Measurements from ENCODE around the gene GIPC2.

Gene GIPC2

GRCh38 chr1:78096017-78096416 is 50.3 kb downstream of the GIPC2 start:
- Mint-ChIP-seq H3K27me3 (ENCODE audit: low read depth, poor library complexity) (peaks cover 3% of the 10 kb centered on the region), H3K4me3 (no peak overlapping the region), H3K4me1 (no peaks in the 10 kb centered on the region), H3K9me3 (no peaks in the 10 kb centered on the region), H3K27ac (no peak overlapping the region), H3K36me3 (ENCODE audit: low read depth) (no peaks in the 10 kb centered on the region)
- no peak for TF ChIP-seq CTCF (IDR thresholded peaks at IDR 0.05)
- DNase-seq: no peak

GRCh38 chr1:78096976-78097375 is 51.2 kb downstream of the GIPC2 start:
- no peak for DNase-seq
- TF ChIP-seq CTCF (IDR thresholded peaks at IDR 0.05): no peak
- no peaks in the 10 kb centered on the region for H3K27me3 Mint-ChIP-seq (ENCODE audit: low read depth, poor library complexity)
- H3K27ac Mint-ChIP-seq: no peak overlapping the region
- no peaks in the 10 kb centered on the region for H3K36me3 Mint-ChIP-seq (ENCODE audit: low read depth)
- H3K4me1 Mint-ChIP-seq: no peaks in the 10 kb centered on the region
- no peak overlapping the region for H3K4me3 Mint-ChIP-seq
- no peaks in the 10 kb centered on the region for H3K9me3 Mint-ChIP-seq

GRCh38 chr1:78101051-78101450 is 55.3 kb downstream of the GIPC2 start:
- H3K9me3 Mint-ChIP-seq: no peaks in the 10 kb centered on the region

GRCh38 chr1:78101514-78101913 is 55.7 kb downstream of the GIPC2 start:
- no peaks in the 10 kb centered on the region for H3K9me3 Mint-ChIP-seq
- H3K4me3 Mint-ChIP-seq: no peak overlapping the region
- no peaks in the 10 kb centered on the region for H3K36me3 Mint-ChIP-seq (ENCODE audit: low read depth)
- no peaks in the 10 kb centered on the region for H3K4me1 Mint-ChIP-seq
- TF ChIP-seq CTCF (IDR thresholded peaks at IDR 0.05): no peak
- DNase-seq: no peak
- no peaks in the 10 kb centered on the region for H3K27me3 Mint-ChIP-seq (ENCODE audit: low read depth, poor library complexity)
- no peak overlapping the region for H3K27ac Mint-ChIP-seq

More at GRCh38 chr1:78101051-78101450, 55.3 kb downstream of the GIPC2 start:
- H3K36me3 Mint-ChIP-seq (ENCODE audit: low read depth): no peaks in the 10 kb centered on the region
- H3K4me3 Mint-ChIP-seq: no peak overlapping the region
- TF ChIP-seq CTCF (IDR thresholded peaks at IDR 0.05): no peak
- H3K4me1 Mint-ChIP-seq: no peaks in the 10 kb centered on the region
- no peak overlapping the region for H3K27ac Mint-ChIP-seq
- no peak for DNase-seq
- no peaks in the 10 kb centered on the region for H3K27me3 Mint-ChIP-seq (ENCODE audit: low read depth, poor library complexity)

- Mint-ChIP-seq H3K9me3 (no peaks in the 10 kb centered on the region), H3K27ac (no peak overlapping the region), H3K4me3 (no peak overlapping the region), H3K27me3 (ENCODE audit: low read depth, poor library complexity) (no peaks in the 10 kb centered on the region), H3K36me3 (ENCODE audit: low read depth) (no peaks in the 10 kb centered on the region), H3K4me1 (no peaks in the 10 kb centered on the region)
- no peak for DNase-seq
- TF ChIP-seq CTCF (IDR thresholded peaks at IDR 0.05): no peak
These were observed 56.3 kb downstream of the GIPC2 start for GRCh38 chr1:78102082-78102481.

GRCh38 chr1:78102916-78103315 is 57.1 kb downstream of the GIPC2 start:
- Mint-ChIP-seq H3K4me3 (no peak overlapping the region), H3K9me3 (no peaks in the 10 kb centered on the region)
- TF ChIP-seq CTCF (IDR thresholded peaks at IDR 0.05): no peak

More at GRCh38 chr1:78102916-78103315, 57.1 kb downstream of the GIPC2 start:
- Mint-ChIP-seq H3K4me1 (no peaks in the 10 kb centered on the region), H3K36me3 (ENCODE audit: low read depth) (no peaks in the 10 kb centered on the region), H3K27me3 (ENCODE audit: low read depth, poor library complexity) (no peaks in the 10 kb centered on the region), H3K27ac (no peak overlapping the region)
- no peak for DNase-seq
